B cell (primary cell): ENCODE data around the gene CEP43. TPM values are rescaled to one million over a fixed set of nuclear protein-coding genes. Genes with fewer than 3 reads are reported as not detected.

Experiments
- ATAC-seq: fragments of 200-7000 bp; cut with Tn5 transposase; one replicate; pipeline ENCODE4 v1.10.0; 2021; ENCODE audit warnings: low read depth, mild to moderate bottlenecking, moderate number of reproducible peaks, moderate library complexity
- CTCF ChIA-PET: fragments of 350-600 bp; sonication (Branson Sonifier 250); formaldehyde crosslinking; loops from one replicate; lab custom pipeline; 2021; ENCODE audit warnings: antibody characterized with exemption, inconsistent platforms; lab: Charles Lee
- POLR2A ChIA-PET: fragments of 350-600 bp; sonication (Branson Sonifier 250); formaldehyde crosslinking; loops from one replicate; lab custom pipeline; 2021; ENCODE audit warnings: antibody characterized with exemption; lab: Charles Lee
- DNase-seq: peaks from one replicate; pipeline ENCODE4 v3.0.0; 2013
- H2AFZ ChIP-seq: 2 replicates; pipeline ENCODE4 v1.6.1; 2012; ENCODE audit warnings: mild to moderate bottlenecking, low read depth, low read length; ENCODE audit not compliant: insufficient read depth, poor library complexity, severe bottlenecking
- H3K27ac ChIP-seq, 2 donors: 1 replicate in 1 of 2; 2 replicates in 1 of 2; pipeline ENCODE4 v1.5.1; 2012 to 2013; ENCODE audit warnings: low read length in 2 of 2, mild to moderate bottlenecking in 2 of 2, moderate library complexity in 1 of 2
- H3K27me3 ChIP-seq, 4 experiments: fragments of 200-600 bp in 1 of 4; sonication (generic) in 1 of 4; replicated peaks in 1 of 4; 1 replicate in 2 of 4; 2 replicates in 2 of 4; pipeline versions ENCODE4 v1.6.1 to v1.7.0; 2013 to 2016; ENCODE audit warnings: low read length in 3 of 4, mild to moderate bottlenecking in 2 of 4, mixed read lengths in 1 of 4, moderate library complexity in 1 of 4; ENCODE audit not compliant: insufficient read depth in 4 of 4, control insufficient read depth in 3 of 4; ENCODE audit errors: control extremely low read depth in 1 of 4
- H3K36me3 ChIP-seq, 2 experiments: replicated peaks in 1 of 2; 1 replicate in 1 of 2; 2 replicates in 1 of 2; pipeline versions ENCODE4 v1.6.1 to v1.7.1; 2013; ENCODE audit warnings: low read length in 1 of 2; ENCODE audit not compliant: insufficient read depth in 2 of 2, control insufficient read depth in 1 of 2; ENCODE audit errors: control extremely low read depth in 1 of 2, extremely low read depth in 1 of 2
- H3K4me1 ChIP-seq, 2 donors: fragments of 200-600 bp in 1 of 2; sonication (generic) in 1 of 2; 1 replicate in 1 of 2; 2 replicates in 1 of 2; pipeline versions ENCODE4 v1.5.1 to v1.6.1; 2013 to 2017; ENCODE audit warnings: low read length in 2 of 2; ENCODE audit not compliant: control insufficient read depth in 2 of 2, insufficient read depth in 2 of 2
- H3K4me2 ChIP-seq: replicated peaks from 2 replicates; pipeline ENCODE3; 2012; ENCODE audit warnings: mild to moderate bottlenecking, low read depth, low read length; ENCODE audit not compliant: poor library complexity, severe bottlenecking
- H3K4me3 ChIP-seq, 5 experiments: fragments of 200-600 bp in 1 of 5; sonication (generic) in 1 of 5; 1 replicate in 3 of 5; 2 replicates in 2 of 5; pipeline versions ENCODE4 v1.5.1 to v1.7.0; 2011 to 2016; ENCODE audit warnings: low read length in 4 of 5, mild to moderate bottlenecking in 4 of 5, low read depth in 2 of 5, control low read depth in 1 of 5, moderate library complexity in 1 of 5; ENCODE audit not compliant: insufficient read depth in 1 of 5; ENCODE audit errors: control extremely low read depth in 1 of 5, extremely low read depth in 1 of 5
- H3K79me2 ChIP-seq: fragments of 200-600 bp; sonication (generic); one replicate; pipeline ENCODE4 v1.6.0; 2016; ENCODE audit warnings: low read length; ENCODE audit not compliant: control insufficient read depth, insufficient read depth
- H3K9ac ChIP-seq: fragments of 200-600 bp; sonication (generic); 2 replicates; pipeline ENCODE4 v1.6.1; 2017; ENCODE audit warnings: mild to moderate bottlenecking, low read length, moderate library complexity
- H3K9me3 ChIP-seq, 3 donors: one replicate each; pipeline versions ENCODE4 v1.6.1 to v1.7.1; 2013; ENCODE audit warnings: low read length in 2 of 3; ENCODE audit not compliant: control insufficient read depth in 2 of 3, insufficient read depth in 1 of 3; ENCODE audit errors: control extremely low read depth in 1 of 3
- H4K20me1 ChIP-seq: 2 replicates; pipeline ENCODE4 v1.6.0; 2012; ENCODE audit warnings: mild to moderate bottlenecking, low read length; ENCODE audit not compliant: insufficient read depth, control insufficient read depth, poor library complexity, severe bottlenecking
- H3K27ac Mint-ChIP-seq: one replicate; pipeline ENCODE4 v1.8.0; 2021; ENCODE audit warnings: mixed read lengths
- H3K27me3 Mint-ChIP-seq: one replicate; pipeline ENCODE4 v1.8.0; 2021; ENCODE audit warnings: mixed read lengths
- H3K4me1 Mint-ChIP-seq: one replicate; pipeline ENCODE4 v1.8.0; 2021; ENCODE audit warnings: mixed read lengths
- H3K4me3 Mint-ChIP-seq: one replicate; pipeline ENCODE4 v1.8.0; 2021; ENCODE audit warnings: mixed read lengths
- H3K9me3 Mint-ChIP-seq: one replicate; pipeline ENCODE4 v1.8.0; 2022; ENCODE audit warnings: mixed read lengths; ENCODE audit not compliant: insufficient read depth
- CTCF ChIP-seq: fragments of 200-600 bp; IDR thresholded peaks from one replicate; pipeline ENCODE4 v1.8.0; 2022; ENCODE audit warnings: antibody characterized with exemption, mild to moderate bottlenecking
- EZH2 ChIP-seq: IDR thresholded peaks from 2 replicates; pipeline ENCODE4 v1.6.1; 2012; ENCODE audit warnings: borderline replicate concordance, low read depth, mild to moderate bottlenecking, moderate library complexity, low read length; ENCODE audit not compliant: insufficient read depth, poor library complexity, severe bottlenecking
- WGBS: methylation state at CpG from one replicate; pipeline ENCODE4 v1.1.5; 2013; ENCODE audit warnings: missing lambda C conversion rate; ENCODE audit not compliant: insufficient coverage; 5-methylcytosine and 5-hydroxymethylcytosine counted together
- intact Hi-C: fragments of 100-400 bp; cut with micrococcal nuclease; formaldehyde crosslinking; loops from one replicate; pipeline ENCODE4 v1.10.0; 2022
- polyA plus RNA-seq: library from polyadenylated mRNA; depleted of rRNA; stranded (reverse); fragments of >200 nt; gene quantifications from 2 replicates; pipeline ENCODE4 v1.2.3, GENCODE V29; 2012
- total RNA-seq, 2 donors: library from RNA; stranded (reverse); fragments of 120-200 nt in 1 of 2; gene quantifications; 1 replicate in 1 of 2; 2 replicates in 1 of 2; pipeline versions ENCODE4 v1.2.3 to v1.2.4, GENCODE V29; 2013 to 2022

The CEP43 gene
- total and polyA plus RNA-seq, 2 donors (not counting 1 experiment from before 2014, with no cell fraction given) = 10.1 to 39.7 TPM

- intact Hi-C loops = no loop called here
- WGBS = 98% methylated on average over 8 of the region's 12 CpGs
- Histone ChIP-seq H3K36me3 (peaks cover 0 to 41% of the 10 kb centered on the region in 2 experiments), H4K20me1 (no peaks in the 10 kb centered on the region), H2AFZ (no peak overlapping the region), H3K9me3 (no peaks in the 10 kb centered on the region), H3K4me1 (peaks cover 10% of the 10 kb centered on the region in 2 donors), H3K27me3 (no peaks in the 10 kb centered on the region), H3K9ac (no peak overlapping the region), H3K79me2 (peaks cover 52% of the 10 kb centered on the region), H3K27ac (no peak overlapping the region), H3K4me3 (no peak overlapping the region), H3K4me2 (no peak overlapping the region)
- H3K4me3 Mint-ChIP-seq = no peak overlapping the region
- no peak for ATAC-seq
- TF ChIP-seq CTCF (no peak), EZH2 (no peak)
- H3K9me3 Mint-ChIP-seq = no peaks in the 10 kb centered on the region
- H3K4me1 Mint-ChIP-seq = peaks cover 15% of the 10 kb centered on the region
- ChIA-PET CTCF (interaction anchor here (2.1 to 2.4 kb wide), 3 partner anchors 17 to 230 kb away, joined by 5 to 11 read pairs (median 9); no protein-coding TSS in a partner anchor), POLR2A (no interaction called here)
- no peaks in the 10 kb centered on the region for H3K27me3 Mint-ChIP-seq
- no peak for DNase-seq
- H3K27ac Mint-ChIP-seq = no peak overlapping the region
Observed at GRCh38 chr6:167005350-167006159, 6.4 kb downstream of the CEP43 start.

- Histone ChIP-seq H2AFZ (no peak overlapping the region), H3K27me3 (no peaks in the 10 kb centered on the region), H3K9ac (no peak overlapping the region), H3K79me2 (peaks cover 40% of the 10 kb centered on the region), H3K36me3 (peaks cover 0 to 51% of the 10 kb centered on the region in 2 experiments), H3K9me3 (no peaks in the 10 kb centered on the region), H3K4me2 (no peak overlapping the region), H3K4me3 (no peak overlapping the region), H3K27ac (no peak overlapping the region), H4K20me1 (no peaks in the 10 kb centered on the region), H3K4me1 (no peaks in the 10 kb centered on the region)
- ATAC-seq = no peak
- Mint-ChIP-seq H3K4me3 (no peak overlapping the region), H3K4me1 (peaks cover 2% of the 10 kb centered on the region), H3K27ac (no peak overlapping the region), H3K9me3 (no peaks in the 10 kb centered on the region), H3K27me3 (no peaks in the 10 kb centered on the region)
- TF ChIP-seq EZH2 (no peak), CTCF (no peak)
- no peak for DNase-seq
- WGBS = no CpG with 5 or more reads among the region's 4 CpGs
- intact Hi-C loops = no loop called here
- POLR2A ChIA-PET = no interaction called here
- CTCF ChIA-PET = interaction anchor here (0.8 to 1.4 kb wide), 2 partner anchors 134 to 233 kb away, joined by 3 read pairs; no protein-coding TSS in a partner anchor
Observed at GRCh38 chr6:167007985-167008384, 8.8 kb downstream of the CEP43 start.
